ENCODE results near the gene FAR2. TPM values are rescaled to one million over a fixed set of nuclear protein-coding genes. Genes with fewer than 3 reads are reported as not detected.

The FAR2 gene
- total RNA-seq, 1 donor from 2014 or later, result 13.5 TPM

DNA sequence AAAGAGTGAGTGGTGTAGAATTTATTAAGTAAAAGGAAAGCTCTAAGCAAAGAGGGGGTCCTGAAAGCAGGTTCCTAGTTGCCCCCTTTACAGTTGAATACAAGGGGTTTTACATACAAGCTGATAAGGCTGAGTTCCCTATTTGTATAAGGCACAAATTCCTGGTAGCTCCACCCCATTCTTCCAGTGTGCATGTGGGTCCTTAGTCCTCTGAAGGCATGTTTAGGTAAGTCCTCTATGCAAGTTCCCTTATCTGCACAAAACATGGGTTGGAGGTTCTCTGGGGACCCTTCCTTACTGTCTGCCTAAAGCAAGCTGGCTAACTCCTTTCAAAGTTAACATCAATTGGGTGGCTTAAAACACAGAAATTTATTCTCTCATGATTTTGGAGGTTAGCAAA lies 2.9 kb upstream of the FAR2 start:
- no peak overlapping the region for H3K4me3 ChIP-seq (ENCODE audit: low read depth, low read length)
- TF ChIP-seq, protein P1, sequence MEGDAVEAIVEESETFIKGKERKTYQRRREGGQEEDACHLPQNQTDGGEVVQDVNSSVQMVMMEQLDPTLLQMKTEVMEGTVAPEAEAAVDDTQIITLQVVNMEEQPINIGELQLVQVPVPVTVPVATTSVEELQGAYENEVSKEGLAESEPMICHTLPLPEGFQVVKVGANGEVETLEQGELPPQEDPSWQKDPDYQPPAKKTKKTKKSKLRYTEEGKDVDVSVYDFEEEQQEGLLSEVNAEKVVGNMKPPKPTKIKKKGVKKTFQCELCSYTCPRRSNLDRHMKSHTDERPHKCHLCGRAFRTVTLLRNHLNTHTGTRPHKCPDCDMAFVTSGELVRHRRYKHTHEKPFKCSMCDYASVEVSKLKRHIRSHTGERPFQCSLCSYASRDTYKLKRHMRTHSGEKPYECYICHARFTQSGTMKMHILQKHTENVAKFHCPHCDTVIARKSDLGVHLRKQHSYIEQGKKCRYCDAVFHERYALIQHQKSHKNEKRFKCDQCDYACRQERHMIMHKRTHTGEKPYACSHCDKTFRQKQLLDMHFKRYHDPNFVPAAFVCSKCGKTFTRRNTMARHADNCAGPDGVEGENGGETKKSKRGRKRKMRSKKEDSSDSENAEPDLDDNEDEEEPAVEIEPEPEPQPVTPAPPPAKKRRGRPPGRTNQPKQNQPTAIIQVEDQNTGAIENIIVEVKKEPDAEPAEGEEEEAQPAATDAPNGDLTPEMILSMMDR (conservative IDR thresholded peaks at IDR 0.05; ENCODE audit: low read depth, low read length), result no peak
- no peak for DNase-seq (ENCODE audit: low read depth)

DNA sequence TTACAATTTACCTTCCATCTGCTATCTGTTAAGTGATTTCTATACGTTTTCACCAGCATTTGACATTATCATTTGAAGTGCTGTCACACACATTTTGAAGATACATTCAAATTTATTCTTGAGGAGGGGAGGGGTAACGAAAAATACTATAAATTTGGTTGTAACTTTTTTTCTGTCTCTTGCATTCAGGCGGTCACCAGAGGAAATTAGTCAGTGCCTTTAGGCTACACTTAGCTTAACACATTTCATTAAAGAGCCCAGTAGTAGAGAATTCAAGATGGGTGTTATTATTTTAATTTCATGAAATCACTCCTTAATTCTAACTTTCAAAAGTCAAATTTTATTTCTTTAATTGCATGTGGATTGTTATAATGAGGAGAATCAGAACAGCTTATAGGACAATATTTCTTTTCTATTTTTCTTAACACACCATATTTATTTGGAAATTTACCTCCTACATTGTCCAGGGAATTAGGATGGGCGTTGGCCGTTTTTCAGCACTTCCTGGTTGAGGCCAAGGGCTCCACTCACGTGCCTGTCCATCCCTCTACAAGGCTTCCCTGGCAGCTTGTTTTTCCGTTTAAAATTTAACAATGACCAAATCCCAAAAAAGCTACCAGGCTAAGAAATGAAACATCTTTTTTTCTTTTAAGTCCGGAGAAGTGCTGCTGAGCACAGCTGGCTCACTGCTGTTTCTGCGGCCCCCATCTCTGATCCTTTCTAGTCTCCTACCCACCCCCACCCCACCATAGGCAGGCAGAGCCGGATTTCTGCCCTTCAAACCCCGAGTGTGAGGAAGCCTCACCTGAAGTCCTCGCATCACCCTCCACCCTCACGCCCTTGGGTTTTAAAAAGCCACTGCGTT lies 1.1 kb upstream of the FAR2 start:
- H3K4me3 ChIP-seq (ENCODE audit: low read depth, low read length), result peak overlapping the region; percentile 81
- DNase-seq (ENCODE audit: low read depth), result no peak
- TF ChIP-seq, protein P1 (conservative IDR thresholded peaks at IDR 0.05; ENCODE audit: low read depth, low read length), result no peak

DNA sequence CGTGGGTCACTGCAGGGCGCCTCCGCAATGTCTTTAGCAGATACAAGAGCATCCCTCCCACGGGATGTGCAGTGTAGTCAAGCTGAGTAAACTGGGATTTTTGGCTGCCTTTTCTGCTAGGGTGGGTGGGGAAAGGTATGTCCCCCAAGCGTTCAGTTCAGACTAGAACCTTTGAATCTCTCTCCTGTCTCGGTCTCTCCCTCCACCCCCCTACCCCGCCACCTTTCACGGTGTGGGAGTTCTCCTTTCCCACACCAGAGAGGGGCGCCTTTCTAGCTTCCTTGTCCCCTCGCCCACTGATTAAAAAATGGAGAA lies 525 bp upstream of the FAR2 start:
- H3K4me3 ChIP-seq (ENCODE audit: low read depth, low read length), result peak overlapping the region; percentile 81
- no peak for DNase-seq (ENCODE audit: low read depth)
- TF ChIP-seq, protein P1 (conservative IDR thresholded peaks at IDR 0.05; ENCODE audit: low read depth, low read length), result peak; percentile 11

DNA sequence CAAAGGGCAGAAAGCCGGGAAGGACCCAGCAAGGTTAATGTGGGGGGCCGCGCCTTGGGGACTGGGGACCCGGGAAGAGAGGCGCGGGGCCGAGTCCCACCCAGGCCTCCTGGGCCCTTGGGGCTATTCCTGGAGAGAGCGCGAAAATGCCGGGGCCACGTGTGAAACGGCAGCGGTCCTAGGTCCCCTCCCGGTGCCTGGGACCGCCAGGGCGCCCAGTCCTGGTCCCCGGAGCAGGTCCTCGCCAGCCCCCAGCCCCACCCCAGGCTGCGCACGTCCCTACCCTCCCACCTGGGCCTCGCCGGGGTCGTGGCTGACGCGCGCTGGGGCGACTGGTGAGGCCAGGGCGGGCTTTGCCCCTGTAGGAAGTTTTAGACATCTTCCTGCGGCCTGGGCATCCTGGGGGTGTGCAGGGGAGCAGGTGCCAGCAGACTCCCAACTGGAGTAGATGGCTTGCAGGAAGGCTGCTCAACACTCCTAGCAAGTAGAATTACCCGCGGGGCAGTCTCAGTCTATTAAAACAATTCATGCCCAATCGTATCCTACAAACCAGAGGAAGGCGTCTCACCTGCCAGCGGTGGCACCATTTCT lies 708 bp downstream of the FAR2 start:
- TF ChIP-seq, protein P1 (conservative IDR thresholded peaks at IDR 0.05; ENCODE audit: low read depth, low read length), result no peak
- H3K4me3 ChIP-seq (ENCODE audit: low read depth, low read length), result peak overlapping the region; percentile 81
- no peak for DNase-seq (ENCODE audit: low read depth)

DNA sequence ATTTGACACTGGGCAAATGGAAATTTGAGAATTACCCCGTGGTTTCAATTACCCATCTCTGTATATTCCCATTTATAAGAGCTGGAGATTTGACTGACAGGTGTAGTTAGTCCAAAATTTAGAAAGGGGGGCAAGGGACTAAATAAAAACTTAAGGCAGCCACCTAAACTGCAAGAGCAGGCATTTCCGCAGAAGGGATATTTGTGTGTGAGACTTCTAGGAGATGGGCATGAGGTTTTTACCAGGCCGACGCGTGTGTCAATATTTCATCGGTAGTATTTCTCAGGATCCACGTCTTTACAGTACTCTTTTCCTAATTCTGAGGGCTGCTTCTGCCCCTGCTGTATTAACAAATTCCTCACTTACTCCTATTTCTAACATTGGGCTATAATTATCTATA lies 1.4 kb downstream of the FAR2 start:
- no peak overlapping the region for H3K4me3 ChIP-seq (ENCODE audit: low read depth, low read length)
- DNase-seq (ENCODE audit: low read depth), result no peak
- TF ChIP-seq, protein P1 (conservative IDR thresholded peaks at IDR 0.05; ENCODE audit: low read depth, low read length), result no peak

DNA sequence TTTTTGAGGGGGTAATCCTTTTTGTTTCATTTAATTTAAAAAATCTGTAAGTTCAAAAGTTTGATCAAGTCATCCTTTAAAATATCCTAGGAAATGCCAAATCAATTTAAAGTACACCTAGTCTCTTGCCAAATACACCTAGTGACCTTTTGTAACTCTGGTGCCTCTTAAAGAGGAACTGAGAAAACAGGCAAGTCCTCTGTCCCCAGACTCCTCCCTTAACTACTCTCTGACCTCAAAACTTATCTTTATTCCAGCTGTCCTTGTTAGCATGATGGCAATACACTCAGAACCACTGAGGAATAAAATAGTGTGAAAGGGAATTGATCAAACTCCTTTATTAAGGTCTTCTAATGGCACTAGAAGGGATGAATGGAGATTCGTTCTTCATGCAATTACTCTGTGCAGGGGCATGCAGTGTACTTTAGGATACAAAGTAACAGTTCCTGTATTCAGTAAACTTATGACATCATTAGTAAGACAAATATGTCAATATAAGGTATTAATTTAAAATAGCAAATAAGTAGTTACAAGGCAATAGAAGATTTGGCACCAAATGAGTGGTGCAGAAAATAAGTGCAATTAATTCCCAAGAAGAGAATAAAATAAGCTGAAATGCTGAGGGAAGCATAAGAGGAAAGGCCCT lies 3.3 kb downstream of the FAR2 start:
- TF ChIP-seq, protein P1 (conservative IDR thresholded peaks at IDR 0.05; ENCODE audit: low read depth, low read length), result no peak
- no peak for DNase-seq (ENCODE audit: low read depth)
- H3K4me3 ChIP-seq (ENCODE audit: low read depth, low read length), result no peak overlapping the region
